Cardiac fibroblast (primary cell): Measurements from ENCODE around the gene AFF3.

ENCODE experiments used
- DNase-seq, 2 donors: peaks; one replicate each; pipeline versions ENCODE4 v3.0.0 to v3.0.0-alpha.2; 2010; ENCODE audit warnings: low read depth in 2 of 2
- H3K4me3 ChIP-seq, 2 donors: replicated peaks in 1 of 2; 1 replicate in 1 of 2; 2 replicates in 1 of 2; pipeline ENCODE4 v1.5.1; 2011; ENCODE audit warnings: low read depth in 2 of 2, low read length in 2 of 2, mild to moderate bottlenecking in 2 of 2, moderate library complexity in 1 of 2
- TF ChIP-seq, protein P1 (sequence below): IDR thresholded peaks from one replicate; pipeline ENCODE4 v1.5.1; 2011; ENCODE audit warnings: low read depth, mild to moderate bottlenecking, low read length, inconsistent platforms

Gene AFF3

DNA sequence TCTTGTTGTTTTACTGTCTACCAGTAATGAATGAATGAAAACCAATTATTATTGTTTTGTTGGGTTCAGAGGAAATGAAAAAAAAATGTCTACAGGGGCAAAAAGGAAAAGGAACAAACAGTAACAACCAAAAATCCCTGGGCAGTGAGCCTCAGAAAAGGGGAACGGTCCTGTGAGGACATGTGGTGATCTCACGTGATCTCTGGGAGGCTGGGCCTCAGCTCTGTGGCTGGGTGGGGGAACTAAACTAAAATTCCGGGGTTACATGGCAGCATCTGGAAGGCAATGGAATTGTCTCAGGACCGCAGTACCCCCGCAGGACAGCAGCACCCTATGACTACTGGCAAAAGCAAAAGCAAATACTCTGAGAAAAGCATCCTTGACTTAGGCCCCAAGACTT lies 80.1 kb downstream of the AFF3 start:
- DNase-seq = no peak
- no peak overlapping the region for H3K4me3 ChIP-seq
- TF ChIP-seq, protein P1, sequence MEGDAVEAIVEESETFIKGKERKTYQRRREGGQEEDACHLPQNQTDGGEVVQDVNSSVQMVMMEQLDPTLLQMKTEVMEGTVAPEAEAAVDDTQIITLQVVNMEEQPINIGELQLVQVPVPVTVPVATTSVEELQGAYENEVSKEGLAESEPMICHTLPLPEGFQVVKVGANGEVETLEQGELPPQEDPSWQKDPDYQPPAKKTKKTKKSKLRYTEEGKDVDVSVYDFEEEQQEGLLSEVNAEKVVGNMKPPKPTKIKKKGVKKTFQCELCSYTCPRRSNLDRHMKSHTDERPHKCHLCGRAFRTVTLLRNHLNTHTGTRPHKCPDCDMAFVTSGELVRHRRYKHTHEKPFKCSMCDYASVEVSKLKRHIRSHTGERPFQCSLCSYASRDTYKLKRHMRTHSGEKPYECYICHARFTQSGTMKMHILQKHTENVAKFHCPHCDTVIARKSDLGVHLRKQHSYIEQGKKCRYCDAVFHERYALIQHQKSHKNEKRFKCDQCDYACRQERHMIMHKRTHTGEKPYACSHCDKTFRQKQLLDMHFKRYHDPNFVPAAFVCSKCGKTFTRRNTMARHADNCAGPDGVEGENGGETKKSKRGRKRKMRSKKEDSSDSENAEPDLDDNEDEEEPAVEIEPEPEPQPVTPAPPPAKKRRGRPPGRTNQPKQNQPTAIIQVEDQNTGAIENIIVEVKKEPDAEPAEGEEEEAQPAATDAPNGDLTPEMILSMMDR = no peak

- no peak for DNase-seq
- TF ChIP-seq, protein P1 = no peak
- H3K4me3 ChIP-seq = no peak overlapping the region
Observed at GRCh38 chr2:100060875-100061274, 81.5 kb downstream of the AFF3 start.

DNA sequence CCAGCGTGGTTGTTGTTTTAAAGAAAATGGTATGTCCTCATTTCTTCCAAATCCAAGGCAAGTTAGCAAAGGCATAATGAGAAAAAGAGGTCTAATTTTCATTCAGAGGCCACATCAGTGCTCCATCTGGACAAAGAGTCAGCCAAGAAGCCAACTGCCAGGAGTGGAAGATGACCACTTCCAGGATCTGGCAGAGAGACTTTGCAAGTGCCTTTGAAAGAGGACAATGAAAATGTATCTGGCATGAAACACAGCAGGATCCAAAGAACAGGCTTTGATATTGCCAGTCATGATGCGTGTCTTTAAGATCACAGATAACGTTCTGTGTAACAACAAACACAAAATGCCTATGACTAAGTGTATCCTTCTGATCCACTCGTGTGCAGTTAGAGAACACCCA lies 82.8 kb downstream of the AFF3 start:
- no peak for DNase-seq
- TF ChIP-seq, protein P1 = no peak
- no peak overlapping the region for H3K4me3 ChIP-seq

DNA sequence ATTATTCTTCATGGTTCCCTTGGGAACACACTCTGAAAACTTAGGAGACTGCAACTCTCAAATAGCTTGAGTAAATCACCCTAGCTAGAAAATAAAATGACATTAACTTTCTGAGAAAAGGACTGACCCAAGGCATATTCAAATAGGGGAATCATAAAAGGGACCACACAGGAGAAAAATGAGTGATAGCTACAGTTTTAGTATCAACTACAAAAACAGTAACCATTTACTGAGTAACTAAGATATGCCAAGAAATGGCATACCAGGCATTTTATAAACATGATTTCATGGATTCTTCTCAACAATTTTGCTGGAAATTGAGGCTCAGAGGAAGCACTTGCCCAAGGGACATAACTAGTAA lies 84.5 kb downstream of the AFF3 start:
- peak in 1 of 2 donors; percentile 11 for DNase-seq
- TF ChIP-seq, protein P1 = no peak
- H3K4me3 ChIP-seq = no peak overlapping the region

GRCh38 chr2:100054426-100054825 lies 88.0 kb downstream of the AFF3 start:
- TF ChIP-seq, protein P1 = no peak
- no peak for DNase-seq
- H3K4me3 ChIP-seq = no peak overlapping the region

- no peak for DNase-seq
- TF ChIP-seq, protein P1 = no peak
- H3K4me3 ChIP-seq = no peak overlapping the region
Observed at GRCh38 chr2:100053087-100053885, 89.1 kb downstream of the AFF3 start.

- TF ChIP-seq, protein P1 = no peak
Observed at GRCh38 chr2:100052650-100053049, 89.7 kb downstream of the AFF3 start.

More at GRCh38 chr2:100052650-100053049, 89.7 kb downstream of the AFF3 start:
- no peak for DNase-seq
- no peak overlapping the region for H3K4me3 ChIP-seq
